A673 (cell line): ENCODE results near the gene C20orf202. TPM values are rescaled to one million over a fixed set of nuclear protein-coding genes. Genes with fewer than 3 reads are reported as not detected.
A peak's percentile ranks its signal among the peaks of the same experiment; 100 is the strongest.

Source experiments
- BruUV-seq: library from RNA; stranded (reverse); fragments of 400-500 nt; replicated peaks from 2 replicates; lab custom pipeline; 2021; lab: Mats Ljungman, UMichigan
- CTCF ChIA-PET: fragments of 300-600 bp; sonication (Branson Sonifier 250); formaldehyde crosslinking; loops from one replicate; lab custom pipeline; 2022; ENCODE audit warnings: antibody characterized with exemption; lab: Charles Lee
- POLR2A ChIA-PET: fragments of 300-600 bp; sonication (Branson Sonifier 250); formaldehyde crosslinking; loops from one replicate; lab custom pipeline; 2022; ENCODE audit warnings: antibody characterized with exemption; ENCODE audit not compliant: low non-redundant PET; lab: Charles Lee
- DNase-seq: peaks from one replicate; pipeline ENCODE4 v3.0.0-alpha.2; 2015; ENCODE audit warnings: low spot score
- H3K27ac ChIP-seq: fragments of 200-600 bp; sonication (generic); 2 replicates; pipeline ENCODE4 v1.5.1; 2016; ENCODE audit warnings: mixed run types, low read depth, mild to moderate bottlenecking, mixed read lengths, antibody characterized with exemption, low read length; ENCODE audit not compliant: poor library complexity, severe bottlenecking
- H3K27me3 ChIP-seq: fragments of 200-600 bp; sonication (generic); replicated peaks from 2 replicates; pipeline ENCODE4 v1.6.1; 2017; ENCODE audit warnings: mixed run types, low read depth, mild to moderate bottlenecking, mixed read lengths, antibody characterized with exemption, low read length; ENCODE audit not compliant: insufficient read depth, poor library complexity
- H3K36me3 ChIP-seq: fragments of 200-600 bp; sonication (generic); 2 replicates; pipeline ENCODE4 v1.6.1; 2016; ENCODE audit warnings: mixed run types, mild to moderate bottlenecking, mixed read lengths, antibody characterized with exemption, low read length; ENCODE audit not compliant: insufficient read depth, poor library complexity, severe bottlenecking
- H3K4me1 ChIP-seq: fragments of 200-600 bp; sonication (generic); 2 replicates; pipeline ENCODE4 v1.6.1; 2017; ENCODE audit warnings: mixed run types, mild to moderate bottlenecking, mixed read lengths, antibody characterized with exemption, low read length; ENCODE audit not compliant: insufficient read depth, poor library complexity, severe bottlenecking
- H3K4me3 ChIP-seq: fragments of 200-600 bp; sonication (generic); 2 replicates; pipeline ENCODE4 v1.5.1; 2016; ENCODE audit warnings: low read depth, mixed run types, mild to moderate bottlenecking, mixed read lengths, low read length; ENCODE audit not compliant: poor library complexity, severe bottlenecking
- H3K9me3 ChIP-seq: fragments of 200-600 bp; sonication (generic); 2 replicates; pipeline ENCODE4 v1.6.1; 2016; ENCODE audit warnings: mixed run types, low read depth, mild to moderate bottlenecking, mixed read lengths, antibody characterized with exemption, low read length; ENCODE audit not compliant: poor library complexity, severe bottlenecking
- EZH2 ChIP-seq: fragments of 200-600 bp; sonication (generic); IDR thresholded peaks from 2 replicates; pipeline ENCODE4 v1.6.1; 2017; ENCODE audit warnings: borderline replicate concordance, low read depth, mild to moderate bottlenecking, mixed read lengths, antibody characterized with exemption, low read length; ENCODE audit not compliant: poor library complexity, severe bottlenecking
- intact Hi-C: fragments of 100-400 bp; cut with micrococcal nuclease; formaldehyde crosslinking; loops from one replicate; pipeline ENCODE4 v1.10.0; 2022; ENCODE audit not compliant: unreplicated experiment
- total RNA-seq: library from RNA; stranded (reverse); gene quantifications from 2 replicates; pipeline ENCODE4 v1.2.3, GENCODE V29; 2021
- TF ChIP-seq, protein P1 (sequence below): fragments of 300-800, 200-600 bp; sonication (generic); conservative IDR thresholded peaks from 2 replicates; pipeline ENCODE4 v1.5.1; 2017; ENCODE audit warnings: low read depth, mild to moderate bottlenecking, antibody characterized with exemption, low read length, moderate library complexity, mixed read lengths

Gene C20orf202
- total RNA-seq, 1 experiment from 2014 or later, result not detected

GRCh38 chr20:1184260-1184637 is 19.0 kb upstream of the C20orf202 start:
- TF ChIP-seq, protein P1, sequence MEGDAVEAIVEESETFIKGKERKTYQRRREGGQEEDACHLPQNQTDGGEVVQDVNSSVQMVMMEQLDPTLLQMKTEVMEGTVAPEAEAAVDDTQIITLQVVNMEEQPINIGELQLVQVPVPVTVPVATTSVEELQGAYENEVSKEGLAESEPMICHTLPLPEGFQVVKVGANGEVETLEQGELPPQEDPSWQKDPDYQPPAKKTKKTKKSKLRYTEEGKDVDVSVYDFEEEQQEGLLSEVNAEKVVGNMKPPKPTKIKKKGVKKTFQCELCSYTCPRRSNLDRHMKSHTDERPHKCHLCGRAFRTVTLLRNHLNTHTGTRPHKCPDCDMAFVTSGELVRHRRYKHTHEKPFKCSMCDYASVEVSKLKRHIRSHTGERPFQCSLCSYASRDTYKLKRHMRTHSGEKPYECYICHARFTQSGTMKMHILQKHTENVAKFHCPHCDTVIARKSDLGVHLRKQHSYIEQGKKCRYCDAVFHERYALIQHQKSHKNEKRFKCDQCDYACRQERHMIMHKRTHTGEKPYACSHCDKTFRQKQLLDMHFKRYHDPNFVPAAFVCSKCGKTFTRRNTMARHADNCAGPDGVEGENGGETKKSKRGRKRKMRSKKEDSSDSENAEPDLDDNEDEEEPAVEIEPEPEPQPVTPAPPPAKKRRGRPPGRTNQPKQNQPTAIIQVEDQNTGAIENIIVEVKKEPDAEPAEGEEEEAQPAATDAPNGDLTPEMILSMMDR, result no peak
- TF ChIP-seq EZH2, result no peak
- CTCF ChIA-PET, result no interaction called here
- BruUV-seq, result no TSS peak

GRCh38 chr20:1184638-1185315 is 18.5 kb upstream of the C20orf202 start, which contains the start of gene TMEM74B:
TMEM74B (minus strand) TSS chr20:1184981; CDS start chr20:1183801, 1,180 bp downstream.
- H3K4me1 ChIP-seq, result no peaks in the 10 kb centered on the region
- H3K4me3 ChIP-seq, result peak within 1 kb of the TSS; percentile 45
- no peak within 1 kb of the TSS for H3K27ac ChIP-seq
- CTCF ChIA-PET, result interaction anchor here (0.6 to 0.7 kb wide), 6 partner anchors 9 to 369 kb away, joined by 3 to 12 read pairs (median 5); partner anchors contain the start of gene C20orf202
- POLR2A ChIA-PET, result no interaction called here
- H3K9me3 ChIP-seq, result no peaks in the 10 kb centered on the region
- H3K36me3 ChIP-seq, result no peaks in the 10 kb centered on the region
- peak; percentile 59 for TF ChIP-seq EZH2
- TF ChIP-seq, protein P1, result no peak
- H3K27me3 ChIP-seq, result peaks cover 26% of the 10 kb centered on the region
- DNase-seq, result no peak
- intact Hi-C loops, result no loop called here
- no TSS peak for BruUV-seq

More at GRCh38 chr20:1184260-1184637, 19.0 kb upstream of the C20orf202 start:
- H3K27ac ChIP-seq, result no peak overlapping the region
- no peaks in the 10 kb centered on the region for H3K4me1 ChIP-seq
- POLR2A ChIA-PET, result interaction anchor here (0.6 kb wide), 1 partner anchor 340 kb away, joined by 3 read pairs; no protein-coding TSS in a partner anchor
- H3K9me3 ChIP-seq, result no peaks in the 10 kb centered on the region
- DNase-seq, result no peak
- intact Hi-C loops, result no loop called here
- peaks cover 26% of the 10 kb centered on the region for H3K27me3 ChIP-seq
- H3K4me3 ChIP-seq, result no peak overlapping the region
- H3K36me3 ChIP-seq, result no peaks in the 10 kb centered on the region

GRCh38 chr20:1185316-1185741 is 17.9 kb upstream of the C20orf202 start:
- CTCF ChIA-PET, result interaction anchor here (0.6 to 0.7 kb wide), 6 partner anchors 9 to 370 kb away, joined by 3 to 12 read pairs (median 5); partner anchors contain the start of gene C20orf202
- peak; percentile 1 for TF ChIP-seq EZH2
- TF ChIP-seq, protein P1, result no peak
- BruUV-seq, result no TSS peak
- DNase-seq, result no peak
- Histone ChIP-seq H3K36me3 (no peaks in the 10 kb centered on the region), H3K4me1 (no peaks in the 10 kb centered on the region), H3K27ac (no peak overlapping the region), H3K4me3 (peak overlapping the region; percentile 45), H3K9me3 (no peaks in the 10 kb centered on the region), H3K27me3 (peaks cover 26% of the 10 kb centered on the region)
- POLR2A ChIA-PET, result no interaction called here
- intact Hi-C loops, result no loop called here
